HepG2 (cell line): ENCODE measurements around the gene NME2. TPM values are rescaled to one million over a fixed set of nuclear protein-coding genes. Genes with fewer than 3 reads are reported as not detected.

Experiments used
- BRCA1 ChIP-seq: sonication (generic); formaldehyde crosslinking; IDR thresholded peaks from 2 replicates; pipeline ENCODE4 v1.4.0; 2020; ENCODE audit warnings: missing genetic modification reagents
- ETV6 ChIP-seq: sonication (generic); formaldehyde crosslinking; conservative IDR thresholded peaks from 2 replicates; pipeline ENCODE4 v1.4.0; 2020; ENCODE audit warnings: missing genetic modification reagents
- EZH2 ChIP-seq: conservative IDR thresholded peaks from 2 replicates; pipeline ENCODE4 v1.6.1; 2012; ENCODE audit warnings: mild to moderate bottlenecking, low read depth, low read length, moderate library complexity
- HIC2 ChIP-seq: sonication (generic); formaldehyde crosslinking; IDR thresholded peaks from 2 replicates; pipeline ENCODE4 v1.9.0; 2022; ENCODE audit warnings: low read depth, missing genetic modification reagents
- HNF1A ChIP-seq, 2 experiments: sonication (generic) in 1 of 2; formaldehyde crosslinking in 1 of 2; IDR thresholded peaks; 2 replicates each; pipeline versions ENCODE4 v1.4.0 to v1.6.1; 2016 to 2020; ENCODE audit warnings: borderline replicate concordance in 1 of 2, low read depth in 1 of 2, mild to moderate bottlenecking in 1 of 2, missing genetic modification reagents in 1 of 2
- HOXA7 ChIP-seq: sonication (generic); formaldehyde crosslinking; IDR thresholded peaks from 2 replicates; pipeline ENCODE4 v1.8.1; 2022; ENCODE audit warnings: mild to moderate bottlenecking, missing genetic modification reagents, moderate library complexity
- SIN3B ChIP-seq: fragments of 150-350 bp; IDR thresholded peaks from 2 replicates; pipeline ENCODE4 v1.6.1; 2014; ENCODE audit warnings: low read length
- TFE3 ChIP-seq: IDR thresholded peaks from 2 replicates; pipeline ENCODE4 v1.6.1; 2016
- THAP7 ChIP-seq: sonication (generic); formaldehyde crosslinking; IDR thresholded peaks from 2 replicates; pipeline ENCODE4 v1.8.1; 2023; ENCODE audit warnings: mild to moderate bottlenecking, missing genetic modification reagents
- THAP9 ChIP-seq: sonication (generic); formaldehyde crosslinking; IDR thresholded peaks from 2 replicates; pipeline ENCODE4; 2020; ENCODE audit warnings: missing genetic modification reagents, mild to moderate bottlenecking, borderline replicate concordance
- TRIM22 ChIP-seq: fragments of 450-650 bp; IDR thresholded peaks from 2 replicates; pipeline ENCODE4 v1.6.1; 2017
- XRCC5 ChIP-seq: fragments of 200-400 bp; formaldehyde crosslinking; optimal IDR thresholded peaks from 2 replicates; pipeline ENCODE3; 2017; ENCODE audit warnings: mild to moderate bottlenecking, low read length
- ZBTB1 ChIP-seq: sonication (generic); formaldehyde crosslinking; IDR thresholded peaks from 2 replicates; pipeline ENCODE4 v1.4.0; 2020; ENCODE audit warnings: missing genetic modification reagents, borderline replicate concordance
- ZNF558 ChIP-seq: sonication (generic); formaldehyde crosslinking; IDR thresholded peaks from 2 replicates; pipeline ENCODE4 v1.9.0; 2022; ENCODE audit warnings: mild to moderate bottlenecking, missing genetic modification reagents, borderline replicate concordance
- ZZZ3 ChIP-seq: sonication (generic); formaldehyde crosslinking; IDR thresholded peaks from 2 replicates; pipeline ENCODE4 v1.4.0; 2020; ENCODE audit warnings: missing genetic modification reagents, mild to moderate bottlenecking, borderline replicate concordance
- polyA plus RNA-seq, 8 experiments: library from polyadenylated mRNA; depleted of rRNA in 3 of 8; stranded (reverse) in 7 of 8; unstranded in 1 of 8; fragments of >200 nt; fragmentation: Illumina TruSeq in 4 of 8; extraction: Trizol in 4 of 8; gene quantifications; 2 replicates each; pipeline versions ENCODE4 v1.2.1 to v1.2.3, GENCODE V29; 2011 to 2016; ENCODE audit warnings: low read depth in 4 of 8, missing spikeins in 1 of 8, mixed read lengths in 1 of 8; ENCODE audit not compliant: insufficient read depth in 1 of 8
- total RNA-seq, 5 experiments: library from RNA; depleted of rRNA; stranded (reverse); fragments of >200 nt; fragmentation: Illumina TruSeq; extraction: Trizol; gene quantifications; 2 replicates each; pipeline ENCODE4 v1.2.3, GENCODE V29; 2016; ENCODE audit warnings: low read depth in 1 of 5

The NME2 gene
- total and polyA plus RNA-seq, 2 of the 13 experiments (the other 11 are each of a cell fraction or from before 2014, with no cell fraction given) = 790 to 1,213 TPM

- TF ChIP-seq HIC2 (CRISPR knock-in tag) (no peak; the same call in 1 of the 2 replicates), XRCC5 (peak; percentile 29), ZBTB1 (CRISPR knock-in tag) (no peak), THAP7 (CRISPR knock-in tag) (0 out of 2 replicates have a peak, but pooled peaks have one; percentile 10), TRIM22 (no peak), ZZZ3 (CRISPR knock-in tag) (no peak), ETV6 (CRISPR knock-in tag) (peak; percentile 89; the same call in 1 of the 2 replicates), HNF1A (IDR thresholded peaks at IDR 0.05; ENCODE audit: low read depth) (no peak), HNF1A (CRISPR knock-in tag; IDR thresholded peaks at IDR 0.05; ENCODE audit: borderline replicate concordance) (0 out of 2 replicates have a peak, but pooled peaks have one; percentile 16), BRCA1 (CRISPR knock-in tag) (no peak), SIN3B (no peak), TFE3 (CRISPR knock-in tag) (no peak; the same call in 1 of the 2 replicates), ZNF558 (peak; percentile 91; the same call in 1 of the 2 replicates), HOXA7 (CRISPR knock-in tag) (no peak), EZH2 (no peak), THAP9 (CRISPR knock-in tag) (no peak)
Observed at GRCh38 chr17:51166198-51166986, at the start of gene NME2 (continued).
